ENCODE results near the gene MLX.

- no peak for TF ChIP-seq CTCF (IDR thresholded peaks at IDR 0.05)
- TF ChIP-seq POLR2A (IDR thresholded peaks at IDR 0.05): no peak
Observed at GRCh38 chr17:42529061-42529460, 37.8 kb upstream of the MLX start.
